DMS 273 (cell line): Measurements from ENCODE around the gene TMEM191C.
"Not testable (repeated sequence)": the region's sequence is repeated elsewhere in the genome, so short reads cannot be mapped to it uniquely, and the experiment has no call there.

Source experiments
- DNase-seq: peaks from one replicate; lab custom pipeline; 2025; ENCODE audit not compliant: unreplicated experiment; lab: John Stamatoyannopoulos, UW

Gene TMEM191C

GRCh38 chr22:21445437-21446127 is 21.6 kb upstream of the TMEM191C start:
- DNase-seq = no peak

DNA sequence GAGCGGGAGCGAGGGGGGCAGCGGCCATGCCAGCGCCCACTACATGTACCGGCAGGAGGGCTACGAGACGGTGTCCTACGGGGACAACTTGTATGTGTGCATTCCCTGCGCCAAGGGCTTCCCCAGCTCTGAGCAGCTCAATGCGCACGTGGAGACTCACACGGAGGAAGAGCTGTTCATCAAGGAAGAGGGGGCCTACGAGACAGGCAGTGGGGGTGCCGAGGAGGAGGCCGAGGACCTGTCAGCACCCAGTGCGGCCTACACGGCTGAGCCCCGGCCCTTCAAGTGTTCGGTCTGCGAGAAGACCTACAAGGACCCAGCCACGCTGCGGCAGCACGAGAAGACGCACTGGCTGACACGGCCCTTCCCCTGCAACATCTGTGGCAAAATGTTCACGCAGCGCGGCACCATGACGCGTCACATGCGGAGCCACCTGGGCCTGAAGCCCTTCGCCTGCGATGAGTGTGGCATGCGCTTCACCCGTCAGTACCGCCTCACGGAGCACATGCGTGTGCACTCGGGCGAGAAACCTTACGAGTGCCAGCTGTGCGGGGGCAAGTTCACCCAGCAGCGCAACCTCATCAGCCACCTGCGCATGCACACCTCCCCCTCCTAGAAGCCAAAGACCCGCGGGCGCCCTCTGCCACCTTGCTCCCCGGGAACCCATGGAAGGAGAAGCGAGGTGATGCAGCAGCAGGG is 20.9 kb upstream of the TMEM191C start:
- no peak for DNase-seq

DNA sequence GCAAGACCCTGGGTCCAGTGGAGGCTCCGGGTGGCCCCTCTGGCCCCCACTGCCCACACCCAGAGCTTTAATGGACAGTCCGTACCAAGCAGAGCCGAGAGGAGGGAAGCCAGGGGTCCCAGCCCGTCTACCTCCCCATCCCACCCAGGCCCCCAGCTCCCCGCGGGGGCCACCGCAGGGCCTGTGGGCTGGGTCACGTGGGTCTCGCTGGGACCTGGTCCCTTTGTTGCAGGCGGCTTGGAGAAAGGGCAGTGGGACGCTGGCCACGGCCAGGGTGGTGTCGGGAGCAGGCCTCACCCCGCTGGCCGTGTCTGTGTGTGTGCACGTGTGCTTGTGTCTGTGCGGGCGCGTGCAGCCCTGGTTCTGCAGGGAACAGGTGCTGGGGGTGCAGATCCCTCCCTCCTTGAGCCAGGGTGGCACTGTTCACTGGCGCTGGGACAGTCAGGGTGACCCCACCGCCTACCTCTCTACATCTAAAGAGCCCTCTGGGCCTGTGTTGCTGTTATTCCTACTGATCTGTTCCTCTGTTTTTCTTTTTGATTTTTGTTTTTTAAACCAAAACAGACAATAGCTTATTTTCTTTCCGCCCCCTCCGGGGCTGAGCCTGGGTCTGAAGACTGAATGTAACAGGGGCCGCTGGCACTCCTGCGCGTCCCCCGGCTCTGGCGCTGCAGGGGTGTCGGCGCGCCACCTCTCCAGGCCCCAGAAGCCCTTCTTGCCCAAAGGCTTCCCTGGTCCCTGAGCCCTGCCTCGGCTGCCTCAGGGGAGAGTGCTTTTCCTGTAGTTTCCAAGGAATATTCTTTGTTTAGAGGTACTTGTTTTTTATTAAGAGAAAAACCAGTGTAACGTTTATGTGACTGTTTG is 20.1 kb upstream of the TMEM191C start:
- DNase-seq = no peak

GRCh38 chr22:21447694-21448402 is 19.3 kb upstream of the TMEM191C start:
- DNase-seq = no peak

DNA sequence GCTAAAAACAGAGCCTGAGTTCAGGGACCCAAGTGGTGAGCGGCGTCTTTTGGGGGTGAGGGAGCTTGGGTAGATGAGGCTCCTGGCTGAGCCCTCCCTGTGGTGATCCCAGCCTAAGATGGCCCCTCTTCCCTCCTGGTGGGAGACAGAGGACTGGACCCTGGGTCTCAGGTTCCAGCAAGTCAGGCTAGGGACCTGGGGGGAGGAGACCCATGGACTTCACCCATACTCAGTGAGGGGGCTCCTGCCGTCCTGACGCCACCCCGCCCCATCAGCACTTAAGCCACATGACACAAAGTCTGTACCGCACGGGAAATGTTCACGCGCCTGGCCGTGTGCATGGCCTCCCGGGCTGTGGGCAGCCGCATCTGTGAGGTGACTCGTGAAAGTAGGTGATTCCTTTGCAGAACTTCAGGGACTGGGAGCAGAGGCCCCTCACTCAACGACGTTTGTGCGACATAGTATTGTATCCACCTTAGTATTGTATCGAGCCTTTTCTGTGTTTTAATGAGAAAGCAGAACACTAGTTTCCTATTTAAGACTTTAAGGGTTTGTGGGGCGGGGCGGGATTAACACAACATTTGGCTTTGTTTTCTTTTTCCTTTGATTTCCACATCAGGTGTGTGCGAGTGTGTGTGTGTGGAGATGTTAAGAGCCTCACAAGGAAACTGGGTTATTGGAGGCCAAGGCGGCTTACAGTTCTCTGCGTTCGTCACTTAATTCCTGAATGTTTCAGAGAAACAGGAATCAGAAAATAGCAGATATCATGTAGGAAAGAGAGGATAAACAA is 18.4 kb upstream of the TMEM191C start:
- DNase-seq = no peak

DNA sequence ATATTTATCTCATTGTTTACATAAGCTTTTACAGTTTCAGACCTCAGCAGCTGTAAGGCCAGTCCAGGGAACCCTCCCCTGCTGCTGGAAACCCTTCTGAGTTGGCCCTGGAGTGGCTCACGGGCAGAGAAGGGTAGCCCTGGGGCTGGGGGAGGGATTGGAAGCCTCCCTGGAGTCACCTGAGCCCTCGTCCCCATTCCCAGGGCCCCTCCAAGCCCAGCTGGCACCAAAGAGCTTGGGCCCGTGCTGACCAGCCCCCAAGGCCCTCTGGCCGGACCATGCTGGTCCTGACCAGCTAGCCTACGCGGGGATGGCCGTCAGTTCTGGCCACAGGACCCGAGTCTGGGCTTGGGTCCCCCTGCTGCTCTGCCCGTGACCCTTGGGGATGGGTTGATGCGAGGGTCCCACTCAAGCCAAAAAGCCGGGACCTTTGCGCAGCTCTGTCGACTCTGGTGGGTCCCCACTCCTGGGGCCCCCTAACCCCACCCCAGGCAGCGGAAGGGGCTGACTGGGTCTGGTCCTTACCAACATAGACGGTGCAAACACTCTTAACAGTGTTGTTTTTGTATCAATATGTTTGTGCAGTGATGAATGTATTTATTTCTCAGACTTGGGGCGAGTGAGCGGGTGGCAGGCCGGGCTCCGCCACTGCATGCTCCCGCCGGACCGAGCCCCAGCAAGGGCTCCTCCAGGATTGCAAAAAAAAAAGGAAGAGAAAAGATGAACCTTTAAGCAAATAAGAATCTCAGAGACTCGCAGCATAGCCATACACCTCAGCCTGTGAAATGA is 17.5 kb upstream of the TMEM191C start:
- DNase-seq = no peak

DNA sequence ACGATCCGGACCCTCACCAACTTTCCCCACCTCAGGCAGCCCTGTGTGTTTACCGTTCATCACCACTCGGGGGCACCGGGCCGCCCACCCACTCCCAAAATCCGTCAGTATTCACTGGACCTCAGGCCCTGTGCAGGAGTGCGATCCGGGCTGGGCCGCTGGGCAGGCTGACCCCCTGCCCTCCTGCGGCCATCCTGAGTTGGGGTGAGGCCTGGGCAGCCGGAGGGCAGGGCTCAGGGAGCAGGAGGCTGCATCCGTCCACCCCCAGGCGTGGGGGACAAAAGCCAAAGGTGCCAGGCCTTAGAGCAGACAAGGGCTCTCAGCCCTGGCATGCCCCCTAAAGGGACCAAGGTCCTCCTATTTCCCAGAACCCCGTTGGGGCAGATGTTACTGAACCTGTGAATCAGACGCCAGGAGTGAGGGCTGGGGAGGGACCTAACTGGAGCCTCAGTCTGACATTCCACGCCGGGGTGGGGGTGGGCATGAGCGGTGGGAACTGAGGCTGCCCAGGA is 16.8 kb upstream of the TMEM191C start:
- DNase-seq = no peak

DNA sequence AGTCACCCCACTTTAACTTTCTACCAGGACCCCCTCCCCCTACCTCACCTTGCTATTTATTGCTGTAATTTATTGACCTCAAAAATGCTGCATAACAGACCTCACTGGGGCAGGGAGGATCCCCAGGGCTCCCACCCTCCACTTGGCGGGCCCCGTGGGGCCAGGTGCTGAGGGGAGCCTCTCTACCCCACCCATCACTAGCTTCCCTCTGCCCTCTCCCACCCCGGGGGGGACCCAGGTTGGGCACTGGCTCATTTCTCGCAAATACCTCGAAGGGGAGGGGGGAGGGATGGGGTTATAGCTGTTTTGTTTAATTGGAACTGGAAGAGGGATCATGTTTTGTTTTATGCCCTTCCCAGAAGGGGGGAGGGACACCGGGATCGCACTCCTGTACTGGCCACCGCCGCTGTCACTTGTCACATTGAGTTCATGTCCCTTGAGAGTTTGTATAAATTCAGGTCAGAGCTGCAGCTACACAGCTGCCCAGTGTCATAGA is 16.3 kb upstream of the TMEM191C start:
- no peak for DNase-seq

DNA sequence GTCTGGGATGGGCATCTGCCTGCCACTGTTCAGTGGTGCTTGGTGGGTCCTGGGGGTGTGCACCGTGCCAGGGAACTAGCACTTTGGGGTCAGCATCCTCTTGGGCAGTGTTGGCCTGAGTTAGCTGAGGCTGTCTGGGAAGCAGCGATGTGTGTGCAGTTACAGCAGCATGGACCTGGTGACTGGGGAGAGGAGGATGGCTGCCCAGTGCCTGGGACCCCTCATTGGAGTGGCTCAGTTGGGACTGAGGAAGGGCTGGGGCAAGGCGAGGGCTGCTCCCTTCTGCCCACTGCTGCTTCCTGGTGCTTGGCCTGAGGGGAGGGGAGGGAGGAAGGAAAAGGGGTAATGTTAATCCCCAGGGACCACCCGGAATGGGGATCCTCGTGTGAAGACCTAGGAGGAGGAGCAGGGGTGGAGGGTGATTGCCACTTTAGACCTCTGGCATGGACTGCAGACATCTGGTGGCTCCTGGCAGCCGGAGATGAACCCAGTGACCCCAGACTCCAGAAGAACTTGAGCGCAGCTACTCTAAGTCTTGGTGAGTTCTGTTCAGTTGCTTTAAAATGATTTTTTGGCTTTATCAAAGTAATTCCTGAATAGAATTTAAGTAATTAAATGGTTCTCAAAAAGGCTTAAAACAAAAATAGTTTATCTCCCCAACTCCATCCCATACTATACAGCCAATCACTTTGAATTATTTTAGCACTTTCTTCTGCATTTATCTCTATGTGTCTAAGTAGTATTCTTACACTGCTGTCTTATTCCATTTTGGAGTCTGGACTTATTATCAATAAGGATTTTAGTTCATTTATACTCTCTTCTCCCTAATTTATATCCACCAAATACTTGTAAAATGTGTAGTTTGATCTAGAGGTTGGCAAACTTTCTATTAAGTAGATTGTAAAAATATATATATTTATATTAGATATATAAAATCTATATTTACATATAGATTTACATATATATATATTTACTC is 15.4 kb upstream of the TMEM191C start:
- no peak for DNase-seq

GRCh38 chr22:21452666-21453065 is 14.5 kb upstream of the TMEM191C start:
- DNase-seq = not testable (repeated sequence)

DNA sequence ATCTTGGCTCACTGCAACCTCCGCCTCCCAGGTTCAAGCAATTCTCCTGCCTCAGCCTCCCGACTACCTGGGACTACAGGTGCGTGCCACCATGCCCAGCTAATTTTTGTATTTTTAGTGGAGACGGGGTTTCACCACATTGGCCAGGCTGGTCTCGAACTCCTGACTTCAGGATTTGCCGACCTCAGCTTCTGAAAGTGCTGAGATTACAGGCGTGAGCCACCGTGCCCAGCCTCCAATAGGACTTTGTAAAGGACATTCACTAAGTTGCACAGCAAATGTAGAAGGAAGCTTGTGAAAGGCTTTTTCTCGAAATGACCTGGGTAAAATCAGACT is 12.2 kb upstream of the TMEM191C start:
- not testable (repeated sequence) for DNase-seq

DNA sequence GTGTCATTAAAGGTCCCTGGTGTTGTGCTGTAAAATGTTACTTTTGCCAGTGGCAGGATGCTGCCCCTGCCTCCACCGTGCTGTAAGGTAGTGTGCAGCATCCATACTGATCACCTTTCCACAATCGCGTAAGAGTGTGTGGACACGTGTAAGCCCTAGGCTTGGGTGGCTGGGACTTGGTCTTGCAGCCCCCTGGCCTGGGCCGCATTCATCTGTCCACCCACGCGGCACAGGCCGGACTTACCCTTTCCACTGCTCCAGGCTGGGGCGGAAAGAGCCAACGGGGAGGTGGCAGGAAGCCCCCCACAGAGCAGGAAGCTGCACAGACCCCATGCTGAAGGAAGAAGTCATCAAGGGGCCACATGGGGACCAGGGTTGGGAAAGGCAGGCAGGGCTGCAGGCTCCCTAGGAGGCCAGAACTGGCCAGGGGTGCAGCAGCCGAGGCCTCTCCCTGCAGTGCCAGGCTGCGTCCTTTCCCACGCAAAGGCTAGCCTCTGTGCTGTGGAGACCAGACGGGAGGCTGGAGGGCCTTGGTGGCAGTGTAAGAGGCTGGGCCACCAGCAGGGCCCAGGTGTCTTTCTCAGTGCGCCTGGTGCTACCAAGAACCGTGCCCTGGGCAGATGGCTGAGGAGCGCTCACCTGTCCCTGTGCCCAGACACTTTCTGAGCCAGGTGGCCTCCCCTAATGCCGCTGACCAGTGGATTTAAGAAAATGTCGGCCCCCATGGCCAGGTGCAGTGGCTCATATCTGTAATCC is 11.7 kb upstream of the TMEM191C start:
- DNase-seq = no peak

DNA sequence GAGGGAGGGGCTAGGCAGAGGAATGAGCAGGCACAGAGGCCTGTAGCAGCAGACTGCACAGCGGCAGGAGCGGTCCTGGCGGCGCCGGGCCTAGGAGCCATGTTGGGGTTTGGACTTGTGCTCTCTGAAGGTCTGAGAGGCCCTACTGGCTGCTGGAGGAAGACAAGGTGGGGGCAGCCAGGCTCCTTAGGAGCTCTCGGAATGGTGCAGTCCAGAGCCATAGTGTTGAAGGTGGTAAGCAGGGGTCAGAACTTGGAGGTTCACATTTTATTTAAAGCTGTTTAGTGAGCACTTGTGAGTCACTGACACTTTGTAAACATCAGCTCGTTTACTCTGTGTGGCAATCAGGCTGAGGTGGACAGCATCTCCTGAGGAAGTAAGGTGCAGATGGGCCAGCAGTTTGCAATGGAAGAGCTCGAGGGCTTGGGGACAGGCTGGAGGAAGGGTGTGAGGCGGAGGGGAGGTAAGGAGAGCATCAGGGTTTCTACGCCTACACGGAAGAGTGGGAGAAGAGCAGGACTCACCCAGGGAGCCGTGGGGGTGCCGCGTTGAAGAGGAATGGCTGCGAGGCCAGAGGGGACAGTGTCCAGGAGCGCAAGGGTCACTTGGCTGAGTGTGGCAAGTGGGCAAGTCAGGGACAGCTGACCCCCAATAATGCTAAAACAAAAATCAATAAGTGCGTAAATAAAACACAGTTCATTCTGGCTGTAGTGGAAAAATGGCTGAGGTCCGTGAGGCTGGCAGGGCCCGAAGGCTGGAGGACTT is 10.0 kb upstream of the TMEM191C start:
- DNase-seq = no peak

GRCh38 chr22:21462672-21463071 is 4.5 kb upstream of the TMEM191C start:
- not testable (repeated sequence) for DNase-seq

DNA sequence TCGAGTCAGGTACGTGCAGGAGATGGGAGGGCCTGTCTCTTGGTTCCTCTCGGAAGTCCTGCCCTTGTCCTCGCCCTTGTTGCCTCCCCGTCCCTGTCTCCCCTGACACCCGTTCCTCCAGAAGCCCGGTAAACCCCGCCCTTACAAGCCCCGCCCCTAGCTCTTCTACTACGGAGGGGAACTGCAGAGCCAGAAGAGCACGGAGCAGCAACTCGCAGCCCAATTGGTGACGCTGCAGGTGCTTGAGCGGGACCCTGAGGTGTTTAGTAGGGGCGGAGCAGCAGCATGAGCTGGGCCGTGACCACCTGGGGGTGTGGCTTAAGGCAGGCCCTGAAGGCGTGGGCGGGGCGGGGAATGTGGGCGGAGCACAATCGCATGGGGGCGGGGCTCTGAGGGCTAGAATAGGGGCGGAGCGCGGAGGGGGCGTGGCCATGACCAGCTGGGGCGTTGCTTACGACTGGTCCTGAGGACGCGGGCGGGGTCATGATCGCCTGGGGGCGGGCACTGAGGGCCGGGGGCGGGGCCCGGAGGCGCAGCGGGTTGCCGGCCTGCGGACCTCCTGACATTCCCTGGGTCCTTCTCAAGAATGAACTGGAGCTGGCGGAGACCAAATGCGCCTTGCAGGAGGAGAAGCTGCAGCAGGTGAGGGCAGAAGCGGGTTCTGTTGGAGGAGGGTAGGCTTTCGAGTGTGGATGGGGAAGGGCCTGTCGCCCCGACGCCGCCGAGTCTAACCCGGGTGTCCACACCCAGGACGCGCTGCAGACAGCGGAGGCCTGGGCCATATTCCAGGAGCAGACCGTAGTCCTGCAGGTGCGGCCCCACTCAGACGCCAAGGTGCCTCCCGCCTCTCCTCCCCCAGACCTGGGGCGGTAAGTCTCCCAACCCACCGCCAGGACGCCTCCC is 1.3 kb downstream of the TMEM191C start:
- DNase-seq = not testable (repeated sequence)
